ENCODE data around the gene MBL2. TPM values are rescaled to one million over a fixed set of nuclear protein-coding genes. Genes with fewer than 3 reads are reported as not detected.

Gene MBL2
- total RNA-seq, 1 experiment from 2014 or later, result not detected

GRCh38 chr10:52738951-52739350 lies 33.6 kb downstream of the MBL2 start:
- Mint-ChIP-seq H3K27me3 (ENCODE audit: low read depth) (no peaks in the 10 kb centered on the region), H3K27ac (no peak overlapping the region), H3K4me1 (no peaks in the 10 kb centered on the region), H3K36me3 (peaks cover 21% of the 10 kb centered on the region), H3K4me3 (no peak overlapping the region), H3K9me3 (peaks cover 17% of the 10 kb centered on the region)
- CTCF ChIA-PET, result no interaction called here
- ATAC-seq (no peak), DNase-seq (ENCODE audit: low spot score) (no peak)
- POLR2A ChIA-PET, result no interaction called here
- TF ChIP-seq, protein P1, sequence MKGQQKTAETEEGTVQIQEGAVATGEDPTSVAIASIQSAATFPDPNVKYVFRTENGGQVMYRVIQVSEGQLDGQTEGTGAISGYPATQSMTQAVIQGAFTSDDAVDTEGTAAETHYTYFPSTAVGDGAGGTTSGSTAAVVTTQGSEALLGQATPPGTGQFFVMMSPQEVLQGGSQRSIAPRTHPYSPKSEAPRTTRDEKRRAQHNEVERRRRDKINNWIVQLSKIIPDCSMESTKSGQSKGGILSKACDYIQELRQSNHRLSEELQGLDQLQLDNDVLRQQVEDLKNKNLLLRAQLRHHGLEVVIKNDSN (CRISPR knock-in tag; IDR thresholded peaks at IDR 0.05), result no peak
- TF ChIP-seq GRHL2 (CRISPR knock-in tag; IDR thresholded peaks at IDR 0.05; ENCODE audit: insufficient replicate concordance, severe bottlenecking), result no peak
- TF ChIP-seq, protein P2, sequence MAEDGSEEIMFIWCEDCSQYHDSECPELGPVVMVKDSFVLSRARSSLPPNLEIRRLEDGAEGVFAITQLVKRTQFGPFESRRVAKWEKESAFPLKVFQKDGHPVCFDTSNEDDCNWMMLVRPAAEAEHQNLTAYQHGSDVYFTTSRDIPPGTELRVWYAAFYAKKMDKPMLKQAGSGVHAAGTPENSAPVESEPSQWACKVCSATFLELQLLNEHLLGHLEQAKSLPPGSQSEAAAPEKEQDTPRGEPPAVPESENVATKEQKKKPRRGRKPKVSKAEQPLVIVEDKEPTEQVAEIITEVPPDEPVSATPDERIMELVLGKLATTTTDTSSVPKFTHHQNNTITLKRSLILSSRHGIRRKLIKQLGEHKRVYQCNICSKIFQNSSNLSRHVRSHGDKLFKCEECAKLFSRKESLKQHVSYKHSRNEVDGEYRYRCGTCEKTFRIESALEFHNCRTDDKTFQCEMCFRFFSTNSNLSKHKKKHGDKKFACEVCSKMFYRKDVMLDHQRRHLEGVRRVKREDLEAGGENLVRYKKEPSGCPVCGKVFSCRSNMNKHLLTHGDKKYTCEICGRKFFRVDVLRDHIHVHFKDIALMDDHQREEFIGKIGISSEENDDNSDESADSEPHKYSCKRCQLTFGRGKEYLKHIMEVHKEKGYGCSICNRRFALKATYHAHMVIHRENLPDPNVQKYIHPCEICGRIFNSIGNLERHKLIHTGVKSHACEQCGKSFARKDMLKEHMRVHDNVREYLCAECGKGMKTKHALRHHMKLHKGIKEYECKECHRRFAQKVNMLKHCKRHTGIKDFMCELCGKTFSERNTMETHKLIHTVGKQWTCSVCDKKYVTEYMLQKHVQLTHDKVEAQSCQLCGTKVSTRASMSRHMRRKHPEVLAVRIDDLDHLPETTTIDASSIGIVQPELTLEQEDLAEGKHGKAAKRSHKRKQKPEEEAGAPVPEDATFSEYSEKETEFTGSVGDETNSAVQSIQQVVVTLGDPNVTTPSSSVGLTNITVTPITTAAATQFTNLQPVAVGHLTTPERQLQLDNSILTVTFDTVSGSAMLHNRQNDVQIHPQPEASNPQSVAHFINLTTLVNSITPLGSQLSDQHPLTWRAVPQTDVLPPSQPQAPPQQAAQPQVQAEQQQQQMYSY (CRISPR knock-in tag; IDR thresholded peaks at IDR 0.05), result no peak
- no peak for TF ChIP-seq NFE2L1 (CRISPR knock-in tag; IDR thresholded peaks at IDR 0.05)
- no peak for TF ChIP-seq JAZF1 (CRISPR knock-in tag; IDR thresholded peaks at IDR 0.05)
- TF ChIP-seq NR1H2 (CRISPR knock-in tag; IDR thresholded peaks at IDR 0.05), result no peak
- TF ChIP-seq ETV6 (CRISPR knock-in tag; IDR thresholded peaks at IDR 0.05), result no peak

DNA sequence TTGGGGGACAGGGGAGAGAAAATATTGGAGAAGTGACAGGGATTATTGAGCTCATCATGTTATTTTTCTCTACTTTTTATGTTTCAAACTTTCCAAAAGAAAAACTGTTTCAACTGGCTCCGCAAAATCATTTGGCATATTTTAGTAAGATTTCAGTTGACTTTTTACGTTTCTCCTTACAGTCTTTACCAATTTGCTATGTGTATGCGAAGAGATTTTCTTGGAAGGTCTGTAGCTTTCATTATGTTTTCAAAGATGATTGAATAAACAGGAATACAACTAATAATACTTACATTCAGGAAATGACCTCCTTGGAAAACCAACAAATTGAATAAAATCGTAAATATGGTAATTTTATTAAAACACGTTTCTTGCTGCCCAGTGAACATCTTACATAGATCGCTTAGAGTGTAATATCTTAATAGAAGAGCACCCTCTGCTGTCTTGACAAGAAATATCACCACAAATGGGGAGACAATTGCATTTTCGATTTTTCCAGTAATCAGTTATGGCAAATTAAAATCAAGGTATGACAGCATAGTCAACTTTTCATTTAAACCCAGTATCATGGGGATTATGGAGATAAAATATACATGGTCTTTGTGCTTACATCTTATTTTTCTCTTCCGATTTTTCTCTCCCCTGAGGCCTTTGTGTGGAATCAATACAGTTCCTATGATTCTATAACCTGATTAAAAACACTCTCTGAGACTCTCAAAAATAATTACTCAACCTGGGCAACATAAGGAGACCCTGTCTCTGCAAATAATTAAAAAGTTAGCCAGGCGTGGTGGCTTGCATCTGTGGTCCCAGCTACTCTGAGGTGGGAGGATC lies 43.1 kb downstream of the MBL2 start:
- POLR2A ChIA-PET, result no interaction called here
- Mint-ChIP-seq H3K9me3 (no peaks in the 10 kb centered on the region), H3K27me3 (ENCODE audit: low read depth) (no peaks in the 10 kb centered on the region; the same call in 1 of the 2 replicates), H3K4me3 (no peak overlapping the region), H3K27ac (no peak overlapping the region), H3K4me1 (no peaks in the 10 kb centered on the region), H3K36me3 (no peaks in the 10 kb centered on the region)
- TF ChIP-seq CTCF (IDR thresholded peaks at IDR 0.05) (0 out of 2 replicates have a peak, but pooled peaks have one; percentile 19), ESRRA (CRISPR knock-in tag; IDR thresholded peaks at IDR 0.05; ENCODE audit: borderline replicate concordance) (no peak), ELF4 (CRISPR knock-in tag; IDR thresholded peaks at IDR 0.05; ENCODE audit: low read depth) (no peak), MAX (CRISPR knock-in tag; IDR thresholded peaks at IDR 0.05) (no peak)
- DNase-seq (ENCODE audit: low spot score), result no peak
- CTCF ChIA-PET, result interaction anchor here (0.9 to 2.0 kb wide), 2 partner anchors 50 to 84 kb away, joined by 4 to 13 read pairs; no protein-coding TSS in a partner anchor
- ATAC-seq, result peak; percentile 52

GRCh38 chr10:52720018-52720417 lies 52.6 kb downstream of the MBL2 start:
- ChIA-PET POLR2A (no interaction called here), CTCF (interaction anchor here (1.4 kb wide), 1 partner anchor 75 kb away, joined by 3 read pairs; no protein-coding TSS in a partner anchor)
- H3K4me1 Mint-ChIP-seq, result no peaks in the 10 kb centered on the region
- DNase-seq (ENCODE audit: low spot score), result no peak
- no peak for ATAC-seq
- H3K27ac Mint-ChIP-seq, result no peak overlapping the region
- peaks cover 13% of the 10 kb centered on the region for H3K9me3 Mint-ChIP-seq
- H3K36me3 Mint-ChIP-seq, result no peaks in the 10 kb centered on the region; the same call in 1 of the 2 replicates
- H3K27me3 Mint-ChIP-seq (ENCODE audit: low read depth), result no peaks in the 10 kb centered on the region
- no peak overlapping the region for H3K4me3 Mint-ChIP-seq
- TF ChIP-seq MYBL2 (CRISPR knock-in tag; IDR thresholded peaks at IDR 0.05) (no peak), SOX15 (CRISPR knock-in tag; IDR thresholded peaks at IDR 0.05) (no peak), JAZF1 (CRISPR knock-in tag; IDR thresholded peaks at IDR 0.05) (no peak), RORB (CRISPR knock-in tag; IDR thresholded peaks at IDR 0.05) (no peak), USF2 (CRISPR knock-in tag; IDR thresholded peaks at IDR 0.05) (no peak), NFATC4 (CRISPR knock-in tag; IDR thresholded peaks at IDR 0.05) (no peak), CREM (CRISPR knock-in tag; IDR thresholded peaks at IDR 0.05) (no peak), ATF1 (CRISPR knock-in tag; IDR thresholded peaks at IDR 0.05) (no peak)
- TF ChIP-seq, protein P3, sequence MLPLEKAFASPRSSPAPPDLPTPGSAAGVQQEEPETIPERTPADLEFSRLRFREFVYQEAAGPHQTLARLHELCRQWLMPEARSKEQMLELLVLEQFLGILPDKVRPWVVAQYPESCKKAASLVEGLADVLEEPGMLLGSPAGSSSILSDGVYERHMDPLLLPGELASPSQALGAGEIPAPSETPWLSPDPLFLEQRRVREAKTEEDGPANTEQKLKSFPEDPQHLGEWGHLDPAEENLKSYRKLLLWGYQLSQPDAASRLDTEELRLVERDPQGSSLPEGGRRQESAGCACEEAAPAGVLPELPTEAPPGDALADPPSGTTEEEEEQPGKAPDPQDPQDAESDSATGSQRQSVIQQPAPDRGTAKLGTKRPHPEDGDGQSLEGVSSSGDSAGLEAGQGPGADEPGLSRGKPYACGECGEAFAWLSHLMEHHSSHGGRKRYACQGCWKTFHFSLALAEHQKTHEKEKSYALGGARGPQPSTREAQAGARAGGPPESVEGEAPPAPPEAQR (CRISPR knock-in tag; IDR thresholded peaks at IDR 0.05), result no peak
- TF ChIP-seq, protein P4, sequence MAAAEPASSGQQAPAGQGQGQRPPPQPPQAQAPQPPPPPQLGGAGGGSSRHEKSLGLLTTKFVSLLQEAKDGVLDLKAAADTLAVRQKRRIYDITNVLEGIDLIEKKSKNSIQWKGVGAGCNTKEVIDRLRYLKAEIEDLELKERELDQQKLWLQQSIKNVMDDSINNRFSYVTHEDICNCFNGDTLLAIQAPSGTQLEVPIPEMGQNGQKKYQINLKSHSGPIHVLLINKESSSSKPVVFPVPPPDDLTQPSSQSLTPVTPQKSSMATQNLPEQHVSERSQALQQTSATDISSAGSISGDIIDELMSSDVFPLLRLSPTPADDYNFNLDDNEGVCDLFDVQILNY (CRISPR knock-in tag; IDR thresholded peaks at IDR 0.05), result no peak

All from WTC11 (cell line).